Prostate gland (tissue), 2 donors: ENCODE results near the gene SNX7. TPM values are rescaled to one million over a fixed set of nuclear protein-coding genes. Genes with fewer than 3 reads are reported as not detected.

ENCODE experiments used
- DNase-seq: peaks from one replicate; pipeline ENCODE4 v3.0.0-alpha.2; 2019; ENCODE audit warnings: low spot score
- H3K27ac ChIP-seq, 2 donors: fragments of 200-600 bp; sonication (generic); 2 replicates each; pipeline ENCODE4 v1.5.1; 2017 to 2019
- H3K27me3 ChIP-seq: fragments of 200-600 bp; sonication (generic); replicated peaks from 2 replicates; pipeline ENCODE4 v1.5.1; 2019; ENCODE audit not compliant: insufficient read depth
- H3K36me3 ChIP-seq, 2 donors: fragments of 200-600 bp; sonication (generic); 1 replicate in 1 of 2; 2 replicates in 1 of 2; pipeline versions ENCODE4 v1.5.1 to v1.8.1; 2017 to 2019
- H3K4me1 ChIP-seq: fragments of 200-600 bp; sonication (generic); replicated peaks from 2 replicates; pipeline ENCODE4 v1.5.1; 2019
- H3K4me3 ChIP-seq, 2 donors: fragments of 200-600 bp; sonication (generic); 2 replicates each; pipeline ENCODE4 v1.5.1; 2017 to 2019
- H3K9me3 ChIP-seq: fragments of 200-600 bp; sonication (generic); 2 replicates; pipeline ENCODE4 v1.5.1; 2017
- CTCF ChIP-seq, 4 experiments: fragments of 200-600 bp in 2 of 4; fragments of 450-650 bp in 2 of 4; sonication (generic) in 2 of 4; IDR thresholded peaks; 1 replicate in 3 of 4; 2 replicates in 1 of 4; pipeline ENCODE4 v1.5.1; 2016 to 2019; ENCODE audit warnings: antibody characterized with exemption in 4 of 4, mild to moderate bottlenecking in 2 of 4, moderate library complexity in 2 of 4
- POLR2A ChIP-seq: fragments of 450-650 bp; IDR thresholded peaks from one replicate; pipeline ENCODE4 v1.6.1; 2016; ENCODE audit warnings: antibody characterized with exemption, mild to moderate bottlenecking
- POLR2AphosphoS5 ChIP-seq: sonication (generic); formaldehyde crosslinking; IDR thresholded peaks from one replicate; pipeline ENCODE4 v1.6.1; 2017; ENCODE audit warnings: antibody characterized with exemption
- whole genome bisulfite sequencing: methylation state at CpG from one replicate; pipeline ENCODE4 v1.1.5; 2018; 5-methylcytosine and 5-hydroxymethylcytosine counted together
- intact Hi-C: fragments of 100-400 bp; cut with DNase I; formaldehyde crosslinking; loops from one replicate; pipeline ENCODE4 v1.14.2; 2022
- total RNA-seq, 2 donors: library from RNA; depleted of rRNA; stranded (reverse); fragments of >200 nt; gene quantifications; one replicate each; pipeline ENCODE4 v1.1.0, GENCODE V29; 2016

The SNX7 gene
- total RNA-seq, 2 donors from 2014 or later, result 19.4 to 32.9 TPM

- intact Hi-C loops, result no loop called here
- H3K27ac ChIP-seq, result no peak overlapping the region
- no peaks in the 10 kb centered on the region for H3K27me3 ChIP-seq
- no peaks in the 10 kb centered on the region for H3K36me3 ChIP-seq
- no peaks in the 10 kb centered on the region for H3K4me1 ChIP-seq
- no peak for TF ChIP-seq POLR2A
- no peak for TF ChIP-seq CTCF (IDR thresholded peaks at IDR 0.05)
- no peak for TF ChIP-seq POLR2AphosphoS5
- WGBS, result 51% methylated on average over 3 of the region's 3 CpGs
- H3K9me3 ChIP-seq, result no peaks in the 10 kb centered on the region
- DNase-seq, result no peak
- H3K4me3 ChIP-seq, result no peak overlapping the region
These were observed 107.6 kb downstream of the SNX7 start for GRCh38 chr1:98769162-98769561.

GRCh38 chr1:98781906-98782305 lies 120.4 kb downstream of the SNX7 start:
- TF ChIP-seq POLR2A (no peak), CTCF (IDR thresholded peaks at IDR 0.05) (no peak), POLR2AphosphoS5 (no peak)
- no peak overlapping the region for H3K4me3 ChIP-seq
- intact Hi-C loops, result no loop called here
- no peaks in the 10 kb centered on the region for H3K36me3 ChIP-seq
- 81% methylated on average over 2 of the region's 2 CpGs for WGBS
- no peak for DNase-seq
- no peak overlapping the region for H3K27ac ChIP-seq
- no peaks in the 10 kb centered on the region for H3K27me3 ChIP-seq
- no peaks in the 10 kb centered on the region for H3K4me1 ChIP-seq
- H3K9me3 ChIP-seq, result no peaks in the 10 kb centered on the region

GRCh38 chr1:98783821-98784220 lies 122.3 kb downstream of the SNX7 start:
- H3K4me3 ChIP-seq, result no peak overlapping the region
- 96% methylated on average over 6 of the region's 6 CpGs for WGBS
- no peaks in the 10 kb centered on the region for H3K9me3 ChIP-seq
- H3K27ac ChIP-seq, result no peak overlapping the region
- intact Hi-C loops, result no loop called here
- no peaks in the 10 kb centered on the region for H3K36me3 ChIP-seq
- no peaks in the 10 kb centered on the region for H3K4me1 ChIP-seq
- no peak for DNase-seq
- no peak for TF ChIP-seq POLR2A
- TF ChIP-seq POLR2AphosphoS5, result no peak
- TF ChIP-seq CTCF (IDR thresholded peaks at IDR 0.05), result no peak
- no peaks in the 10 kb centered on the region for H3K27me3 ChIP-seq

GRCh38 chr1:98791498-98791897 lies 130.0 kb downstream of the SNX7 start:
- DNase-seq, result no peak
- no peaks in the 10 kb centered on the region for H3K27me3 ChIP-seq
- H3K27ac ChIP-seq, result no peak overlapping the region
- H3K9me3 ChIP-seq, result no peaks in the 10 kb centered on the region
- no peak overlapping the region for H3K4me3 ChIP-seq
- intact Hi-C loops, result no loop called here
- no peaks in the 10 kb centered on the region for H3K36me3 ChIP-seq
- H3K4me1 ChIP-seq, result no peaks in the 10 kb centered on the region
- 64% methylated on average over 6 of the region's 6 CpGs for WGBS
- TF ChIP-seq POLR2A (no peak), POLR2AphosphoS5 (no peak), CTCF (IDR thresholded peaks at IDR 0.05) (no peak)

- no peak overlapping the region for H3K4me3 ChIP-seq
- H3K9me3 ChIP-seq, result no peaks in the 10 kb centered on the region
- DNase-seq, result no peak
- H3K27ac ChIP-seq, result no peak overlapping the region
- no peaks in the 10 kb centered on the region for H3K27me3 ChIP-seq
- intact Hi-C loops, result no loop called here
- no peaks in the 10 kb centered on the region for H3K4me1 ChIP-seq
- no peaks in the 10 kb centered on the region for H3K36me3 ChIP-seq
- no peak for TF ChIP-seq POLR2A
- TF ChIP-seq POLR2AphosphoS5, result no peak
- no peak for TF ChIP-seq CTCF (IDR thresholded peaks at IDR 0.05)
- 5% methylated on average over 1 of the region's 1 CpG for WGBS
These were observed 130.6 kb downstream of the SNX7 start for GRCh38 chr1:98792123-98792522.
